ENCODE results near the gene NUFIP2. TPM values are rescaled to one million over a fixed set of nuclear protein-coding genes. Genes with fewer than 3 reads are reported as not detected.
"Not testable (repeated sequence)": the region's sequence is repeated elsewhere in the genome, so short reads cannot be mapped to it uniquely, and the experiment has no call there.

Gene NUFIP2
- total RNA-seq, 4 donors from 2014 or later = 36.5 to 62.3 (median 44.2) TPM

GRCh38 chr17:29279397-29280070, 14.4 kb downstream of the NUFIP2 start:
- ATAC-seq (ENCODE audit: low FRiP score) (no peak), DNase-seq (ENCODE audit: low spot score) (no peak)
- TF ChIP-seq CTCF (IDR thresholded peaks at IDR 0.05) = no peak

GRCh38 chr17:29278692-29279091, 15.3 kb downstream of the NUFIP2 start:
- no peak for TF ChIP-seq CTCF (IDR thresholded peaks at IDR 0.05)
- ATAC-seq (ENCODE audit: low FRiP score) = no peak
- no peak for DNase-seq (ENCODE audit: low spot score)

- DNase-seq (ENCODE audit: low spot score) (no peak), ATAC-seq (ENCODE audit: low FRiP score) (no peak)
- no peak for TF ChIP-seq CTCF (IDR thresholded peaks at IDR 0.05)
Observed at GRCh38 chr17:29273924-29274323, 20.0 kb downstream of the NUFIP2 start.

- DNase-seq (ENCODE audit: low spot score); ATAC-seq (ENCODE audit: low FRiP score): not testable (repeated sequence)
Observed at GRCh38 chr17:29271980-29272379, 22.0 kb downstream of the NUFIP2 start.

- ATAC-seq (ENCODE audit: low FRiP score) (no peak), DNase-seq (ENCODE audit: low spot score) (no peak)
- TF ChIP-seq CTCF (IDR thresholded peaks at IDR 0.05) = no peak
Observed at GRCh38 chr17:29263916-29264315, 30.0 kb downstream of the NUFIP2 start.

GRCh38 chr17:29257756-29258155, 36.2 kb downstream of the NUFIP2 start:
- ATAC-seq (ENCODE audit: low FRiP score) (no peak), DNase-seq (ENCODE audit: low spot score) (no peak)
- no peak for TF ChIP-seq CTCF (IDR thresholded peaks at IDR 0.05)

- DNase-seq (ENCODE audit: low spot score) (no peak), ATAC-seq (ENCODE audit: low FRiP score) (peak; percentile 48)
- TF ChIP-seq CTCF (IDR thresholded peaks at IDR 0.05) = no peak
Observed at GRCh38 chr17:29256735-29257466, 37.0 kb downstream of the NUFIP2 start.

Measured in omental fat pad (tissue), 4 donors.